Thyroid gland (tissue), 4 donors: ENCODE results near the gene TICRR. TPM values are rescaled to one million over a fixed set of nuclear protein-coding genes. Genes with fewer than 3 reads are reported as not detected.
A peak's percentile ranks its signal among the peaks of the same experiment; 100 is the strongest.

Source experiments
- DNase-seq, 2 donors: peaks; one replicate each; pipeline ENCODE4 v3.0.0-alpha.2; 2019
- H3K27ac ChIP-seq, 3 donors: fragments of 200-600 bp; sonication (generic); 1 replicate in 2 of 3; 2 replicates in 1 of 3; pipeline ENCODE4 v1.5.1; 2016 to 2019; ENCODE audit warnings: mild to moderate bottlenecking in 1 of 3, moderate library complexity in 1 of 3
- H3K27me3 ChIP-seq: fragments of 200-600 bp; sonication (generic); one replicate; pipeline ENCODE4 v1.5.1; 2019
- H3K36me3 ChIP-seq, 2 donors: fragments of 200-600 bp; sonication (generic); one replicate each; pipeline ENCODE4 v1.5.1; 2016 to 2019
- H3K4me1 ChIP-seq, 2 donors: fragments of 200-600 bp; sonication (generic); one replicate each; pipeline ENCODE4 v1.5.1; 2017 to 2019
- H3K4me3 ChIP-seq, 3 donors: fragments of 200-600 bp; sonication (generic); replicated peaks in 1 of 3; 1 replicate in 2 of 3; 2 replicates in 1 of 3; pipeline ENCODE4 v1.5.1; 2016; ENCODE audit warnings: mild to moderate bottlenecking in 1 of 3
- H3K9me3 ChIP-seq: fragments of 200-600 bp; sonication (generic); one replicate; pipeline ENCODE4 v1.5.1; 2017
- CTCF ChIP-seq, 6 experiments: fragments of 200-600 bp in 3 of 6; fragments of 450-650 bp in 3 of 6; sonication (generic) in 3 of 6; IDR thresholded peaks; one replicate each; pipeline ENCODE4 v1.5.1; 2016 to 2019; ENCODE audit warnings: antibody characterized with exemption in 6 of 6, mild to moderate bottlenecking in 2 of 6, inconsistent platforms in 1 of 6, moderate library complexity in 1 of 6
- POLR2A ChIP-seq, 2 donors: fragments of 450-650 bp; IDR thresholded peaks; one replicate each; pipeline ENCODE4 v1.6.1; 2017; ENCODE audit warnings: antibody characterized with exemption in 2 of 2, mild to moderate bottlenecking in 2 of 2, moderate library complexity in 1 of 2
- WGBS, 2 donors: methylation state at CpG; one replicate each; pipeline ENCODE4 v1.1.5; 2017; 5-methylcytosine and 5-hydroxymethylcytosine counted together
- intact Hi-C: fragments of 100-400 bp; cut with DNase I; formaldehyde crosslinking; loops from one replicate; pipeline ENCODE4 v1.15.1; 2023
- total RNA-seq, 4 donors: library from RNA; depleted of rRNA; stranded (reverse); fragments of >200 nt; gene quantifications; one replicate each; pipeline ENCODE4 v1.2.3, GENCODE V29; 2016

The TICRR gene
- total RNA-seq, 4 donors from 2014 or later: under 0.01 to 0.21 TPM; not detected in 2

GRCh38 chr15:89659295-89659694 lies 84.0 kb downstream of the TICRR start:
- TF ChIP-seq CTCF (IDR thresholded peaks at IDR 0.05) (no peak), POLR2A (IDR thresholded peaks at IDR 0.05) (no peak)
- no peak overlapping the region for H3K4me3 ChIP-seq
- 93 to 97% methylated on average over 2 of the region's 2 CpGs for WGBS, 2 donors
- no peak overlapping the region for H3K27ac ChIP-seq
- no peaks in the 10 kb centered on the region for H3K36me3 ChIP-seq
- intact Hi-C loops: no loop called here
- H3K4me1 ChIP-seq: peaks cover 4 to 17% of the 10 kb centered on the region in 2 donors
- no peaks in the 10 kb centered on the region for H3K27me3 ChIP-seq
- no peaks in the 10 kb centered on the region for H3K9me3 ChIP-seq
- DNase-seq: no peak

DNA sequence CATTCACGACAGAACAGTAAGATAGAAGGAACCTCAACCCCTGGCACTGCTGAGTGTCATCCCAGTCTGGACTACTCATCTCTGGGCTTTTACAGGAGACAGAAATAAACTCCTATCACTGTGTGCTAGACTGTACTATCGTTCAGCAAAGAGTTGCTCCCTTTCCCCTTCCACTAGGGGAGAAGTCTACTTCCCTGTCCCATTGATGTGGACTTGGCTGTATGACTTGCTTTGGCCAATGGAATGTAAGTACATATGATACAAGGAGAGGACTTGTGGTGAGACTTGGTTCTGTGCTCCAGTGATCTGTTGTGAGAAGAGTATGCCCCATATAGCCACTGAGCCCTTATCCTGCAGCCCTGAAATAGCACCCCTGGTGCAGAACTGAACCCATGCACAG lies 85.3 kb downstream of the TICRR start:
- TF ChIP-seq POLR2A (IDR thresholded peaks at IDR 0.05) (no peak), CTCF (IDR thresholded peaks at IDR 0.05) (no peak)
- Histone ChIP-seq H3K9me3 (no peaks in the 10 kb centered on the region), H3K4me1 (peaks cover 15 to 24% of the 10 kb centered on the region in 2 donors), H3K27ac (no peak overlapping the region), H3K36me3 (no peaks in the 10 kb centered on the region), H3K27me3 (no peaks in the 10 kb centered on the region), H3K4me3 (no peak overlapping the region)
- WGBS, 2 donors: 81 to 89% methylated on average over 2 of the region's 2 CpGs
- intact Hi-C loops: no loop called here
- no peak for DNase-seq

GRCh38 chr15:89662893-89663626 lies 87.8 kb downstream of the TICRR start:
- WGBS, 2 donors: 63 to 75% methylated on average over 11 of the region's 11 CpGs
- Histone ChIP-seq H3K4me1 (peaks cover 18 to 29% of the 10 kb centered on the region in 2 donors), H3K4me3 (no peak overlapping the region), H3K27me3 (no peaks in the 10 kb centered on the region), H3K36me3 (no peaks in the 10 kb centered on the region), H3K9me3 (no peaks in the 10 kb centered on the region), H3K27ac (peak overlapping the region; percentile 3 to 48 (median 23))
- intact Hi-C loops: no loop called here
- DNase-seq: peak in 1 of 2 donors; percentile 35
- TF ChIP-seq POLR2A (IDR thresholded peaks at IDR 0.05) (no peak), CTCF (IDR thresholded peaks at IDR 0.05) (no peak)

DNA sequence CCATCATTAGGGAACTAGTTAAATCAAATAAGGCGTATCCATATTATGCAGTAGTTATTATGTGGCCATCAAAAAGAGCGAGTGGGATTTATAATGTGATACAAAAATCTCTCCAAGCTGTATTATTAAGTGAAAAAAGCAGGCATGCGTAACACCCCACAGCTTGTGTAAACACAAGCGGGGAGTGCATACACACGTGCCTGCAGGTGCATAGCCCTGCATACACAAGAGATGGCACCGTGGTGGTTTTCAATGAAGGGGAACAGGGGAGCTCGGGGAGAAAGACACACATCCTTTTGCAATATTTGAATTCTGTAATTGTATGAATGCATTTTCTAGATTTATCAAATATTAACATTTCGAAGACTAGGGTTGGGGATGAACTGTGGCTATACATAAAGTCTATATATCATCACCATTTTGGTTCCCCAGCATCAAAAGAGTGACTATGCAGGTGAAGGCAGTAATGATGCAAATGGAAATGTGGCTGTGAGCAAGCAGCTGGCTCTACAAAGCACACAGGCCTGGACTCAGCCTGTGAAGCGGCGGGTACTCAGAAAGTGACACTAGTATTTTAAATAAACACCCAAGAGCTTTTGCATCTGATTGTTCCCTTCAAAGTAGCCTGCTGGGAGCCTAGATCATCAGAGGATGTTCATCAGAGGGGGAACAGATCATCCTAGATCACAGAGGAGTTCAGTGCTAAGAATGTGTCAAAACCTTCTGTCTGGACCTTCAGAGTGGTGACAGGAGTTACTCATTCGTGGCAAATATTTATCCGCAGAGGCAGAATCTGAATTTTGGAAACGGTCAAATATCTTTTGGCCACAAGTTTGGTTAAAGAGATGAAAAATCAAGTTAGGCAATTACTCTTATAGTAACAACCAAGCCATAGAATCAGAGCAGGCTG lies 89.4 kb downstream of the TICRR start:
- intact Hi-C loops: no loop called here
- DNase-seq: peak; percentile 57 to 64
- TF ChIP-seq POLR2A (IDR thresholded peaks at IDR 0.05): no peak
- no peaks in the 10 kb centered on the region for H3K9me3 ChIP-seq
- WGBS, 2 donors: 55 to 66% methylated on average over 13 of the region's 13 CpGs
- H3K27me3 ChIP-seq: no peaks in the 10 kb centered on the region
- H3K36me3 ChIP-seq: no peaks in the 10 kb centered on the region
- H3K27ac ChIP-seq: peak overlapping the region; percentile 78 to 87 (median 81)
- peaks cover 18 to 29% of the 10 kb centered on the region in 2 donors for H3K4me1 ChIP-seq
- peak overlapping the region in 1 of 3 donors; percentile 25 for H3K4me3 ChIP-seq

GRCh38 chr15:89665449-89666181 lies 90.3 kb downstream of the TICRR start:
- peak overlapping the region; percentile 78 to 87 (median 81) for H3K27ac ChIP-seq
- peak overlapping the region in 1 of 3 donors; percentile 25 for H3K4me3 ChIP-seq
- H3K36me3 ChIP-seq: no peaks in the 10 kb centered on the region
- H3K9me3 ChIP-seq: no peaks in the 10 kb centered on the region
- peaks cover 18 to 29% of the 10 kb centered on the region in 2 donors for H3K4me1 ChIP-seq
- DNase-seq: peak; percentile 48 to 50
- TF ChIP-seq CTCF (IDR thresholded peaks at IDR 0.05): no peak
- TF ChIP-seq POLR2A (IDR thresholded peaks at IDR 0.05): peak in 1 of 2 donors; percentile 35
- H3K27me3 ChIP-seq: no peaks in the 10 kb centered on the region
- intact Hi-C loops: no loop called here
- WGBS, 2 donors: 1 to 12% methylated on average over 15 to 25 of the region's 72 CpGs
